Colonic mucosa (tissue), 4 donors: ENCODE data around the gene CLEC18B. TPM values are rescaled to one million over a fixed set of nuclear protein-coding genes. Genes with fewer than 3 reads are reported as not detected.
A peak's percentile ranks its signal among the peaks of the same experiment; 100 is the strongest.

Experiments used
- DNase-seq: peaks from one replicate; pipeline ENCODE4 v3.0.0-alpha.2; 2020
- H3K27ac ChIP-seq: fragments of 200-600 bp; one replicate; pipeline ENCODE4 v1.8.0; 2021
- H3K27me3 ChIP-seq: fragments of 200-600 bp; one replicate; pipeline ENCODE4 v1.8.0; 2021
- H3K36me3 ChIP-seq: fragments of 200-600 bp; one replicate; pipeline ENCODE4 v1.8.0; 2021
- H3K4me1 ChIP-seq: fragments of 200-600 bp; one replicate; pipeline ENCODE4 v1.8.0; 2021; ENCODE audit warnings: mild to moderate bottlenecking
- H3K4me3 ChIP-seq: fragments of 200-600 bp; one replicate; pipeline ENCODE4 v1.8.0; 2021
- H3K9ac ChIP-seq, 2 donors: one replicate each; pipeline ENCODE4 v1.7.0; 2013; ENCODE audit warnings: control low read depth in 2 of 2, low read depth in 2 of 2, low read length in 2 of 2
- H3K9me3 ChIP-seq: fragments of 200-600 bp; one replicate; pipeline ENCODE4 v1.8.0; 2021
- intact Hi-C: fragments of 100-400 bp; cut with DNase I; formaldehyde crosslinking; loops from one replicate; pipeline ENCODE4 v1.14.1; 2022
- total RNA-seq, 2 donors: library from RNA; stranded (reverse); fragmentation: NEBNext Ultra II Directional in 1 of 2; extraction: Animal tissue kit (Norgen Biotek cat#: 25700) in 1 of 2; gene quantifications; one replicate each; pipeline ENCODE4 v1.2.1, GENCODE V29; 2021
- TF ChIP-seq, protein P1 (sequence below): fragments of 200-600 bp; IDR thresholded peaks from one replicate; pipeline ENCODE4 v1.8.0; 2022; ENCODE audit warnings: antibody characterized with exemption, mild to moderate bottlenecking
- donor health status: healthy.
- donor health status: DM: no; HTN: no; CAD: no.
- donor health status: DM: no; HTN: no; CAD: no.

CLEC18B gene
- total RNA-seq, 2 donors from 2014 or later = 1.6 to 1.9 TPM

GRCh38 chr16:74455619-74456289, 34.5 kb upstream of the CLEC18B start:
- Histone ChIP-seq H3K36me3 (peaks cover 16% of the 10 kb centered on the region), H3K27ac (no peak overlapping the region)

GRCh38 chr16:74455213-74455612, 33.9 kb upstream of the CLEC18B start:
- intact Hi-C loops = no loop called here
- Histone ChIP-seq H3K4me1 (no peaks in the 10 kb centered on the region), H3K27ac (no peak overlapping the region), H3K4me3 (no peak overlapping the region), H3K9ac (no peak overlapping the region), H3K36me3 (peaks cover 16% of the 10 kb centered on the region), H3K9me3 (no peaks in the 10 kb centered on the region), H3K27me3 (no peaks in the 10 kb centered on the region)
- TF ChIP-seq, protein P1, sequence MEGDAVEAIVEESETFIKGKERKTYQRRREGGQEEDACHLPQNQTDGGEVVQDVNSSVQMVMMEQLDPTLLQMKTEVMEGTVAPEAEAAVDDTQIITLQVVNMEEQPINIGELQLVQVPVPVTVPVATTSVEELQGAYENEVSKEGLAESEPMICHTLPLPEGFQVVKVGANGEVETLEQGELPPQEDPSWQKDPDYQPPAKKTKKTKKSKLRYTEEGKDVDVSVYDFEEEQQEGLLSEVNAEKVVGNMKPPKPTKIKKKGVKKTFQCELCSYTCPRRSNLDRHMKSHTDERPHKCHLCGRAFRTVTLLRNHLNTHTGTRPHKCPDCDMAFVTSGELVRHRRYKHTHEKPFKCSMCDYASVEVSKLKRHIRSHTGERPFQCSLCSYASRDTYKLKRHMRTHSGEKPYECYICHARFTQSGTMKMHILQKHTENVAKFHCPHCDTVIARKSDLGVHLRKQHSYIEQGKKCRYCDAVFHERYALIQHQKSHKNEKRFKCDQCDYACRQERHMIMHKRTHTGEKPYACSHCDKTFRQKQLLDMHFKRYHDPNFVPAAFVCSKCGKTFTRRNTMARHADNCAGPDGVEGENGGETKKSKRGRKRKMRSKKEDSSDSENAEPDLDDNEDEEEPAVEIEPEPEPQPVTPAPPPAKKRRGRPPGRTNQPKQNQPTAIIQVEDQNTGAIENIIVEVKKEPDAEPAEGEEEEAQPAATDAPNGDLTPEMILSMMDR = no peak
- no peak for DNase-seq

More at GRCh38 chr16:74455619-74456289, 34.5 kb upstream of the CLEC18B start:
- TF ChIP-seq, protein P1 = no peak
- intact Hi-C loops = no loop called here
- Histone ChIP-seq H3K4me1 (no peaks in the 10 kb centered on the region), H3K9ac (no peak overlapping the region), H3K27me3 (no peaks in the 10 kb centered on the region), H3K4me3 (no peak overlapping the region), H3K9me3 (no peaks in the 10 kb centered on the region)
- no peak for DNase-seq

GRCh38 chr16:74451951-74452758, 30.9 kb upstream of the CLEC18B start:
- H3K36me3 ChIP-seq = peaks cover 12% of the 10 kb centered on the region
- no peak for DNase-seq
- no peaks in the 10 kb centered on the region for H3K9me3 ChIP-seq
- H3K4me3 ChIP-seq = no peak overlapping the region
- no peaks in the 10 kb centered on the region for H3K27me3 ChIP-seq
- no peak overlapping the region for H3K9ac ChIP-seq
- intact Hi-C loops = no loop called here
- TF ChIP-seq, protein P1 = no peak
- H3K27ac ChIP-seq = no peak overlapping the region
- H3K4me1 ChIP-seq = peaks cover 7% of the 10 kb centered on the region

DNA sequence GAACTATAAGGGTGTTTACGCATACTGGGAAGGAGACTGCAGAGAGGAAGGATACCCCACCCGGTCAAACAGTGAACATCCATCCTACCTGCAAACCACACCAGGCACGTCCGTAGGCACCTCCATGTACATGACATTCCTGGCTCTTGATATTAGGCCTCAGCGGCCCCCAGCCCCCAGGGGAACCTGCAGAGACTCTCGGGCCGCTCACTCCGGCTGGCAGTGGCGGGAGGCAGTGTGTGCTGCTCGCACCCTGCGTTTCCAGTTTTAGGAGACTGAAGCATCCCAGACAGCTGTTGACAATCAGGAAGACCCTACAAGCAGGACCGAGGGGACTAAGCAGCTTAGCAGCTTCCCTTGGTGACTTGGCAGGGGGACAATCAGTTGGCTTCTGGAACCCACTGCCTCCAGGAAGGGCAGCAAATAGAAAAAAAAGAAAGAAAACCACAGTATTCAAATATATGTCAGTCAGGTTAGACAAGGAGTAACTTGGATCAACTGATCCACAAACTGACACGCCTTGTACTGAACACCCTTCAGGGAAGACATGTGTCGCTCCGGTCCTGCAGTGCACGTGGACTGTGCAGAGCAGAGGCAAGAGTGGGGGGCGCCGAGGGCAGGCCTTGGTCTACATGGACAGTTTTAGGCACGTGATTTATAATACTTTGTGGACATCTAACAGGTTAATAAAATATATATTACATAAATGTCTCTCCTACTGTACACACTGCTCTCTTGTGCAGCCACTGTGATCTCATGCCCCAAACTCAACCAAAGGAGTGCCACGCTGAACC, 29.9 kb upstream of the CLEC18B start:
- H3K27ac ChIP-seq = no peak overlapping the region
- no peak for DNase-seq
- intact Hi-C loops = no loop called here
- H3K4me3 ChIP-seq = no peak overlapping the region
- peaks cover 12% of the 10 kb centered on the region for H3K36me3 ChIP-seq
- no peaks in the 10 kb centered on the region for H3K9me3 ChIP-seq
- H3K4me1 ChIP-seq = peaks cover 7% of the 10 kb centered on the region
- TF ChIP-seq, protein P1 = no peak
- no peak overlapping the region for H3K9ac ChIP-seq
- H3K27me3 ChIP-seq = no peaks in the 10 kb centered on the region

GRCh38 chr16:74450236-74450635, 29.0 kb upstream of the CLEC18B start:
- intact Hi-C loops = no loop called here
- H3K4me3 ChIP-seq = no peak overlapping the region
- no peak overlapping the region for H3K9ac ChIP-seq
- H3K27me3 ChIP-seq = no peaks in the 10 kb centered on the region
- H3K9me3 ChIP-seq = no peaks in the 10 kb centered on the region
- H3K27ac ChIP-seq = peak overlapping the region; percentile 84
- TF ChIP-seq, protein P1 = no peak
- DNase-seq = no peak
- H3K4me1 ChIP-seq = peaks cover 7% of the 10 kb centered on the region
- peaks cover 12% of the 10 kb centered on the region for H3K36me3 ChIP-seq
